ENCODE results near the gene BCL3.

Gene BCL3

GRCh38 chr19:44749292-44749691 lies 784 bp downstream of the BCL3 start:
- peak overlapping the region; percentile 90 for H3K4me3 ChIP-seq (ENCODE audit: low read depth, low read length)
- no peak for TF ChIP-seq CTCF (IDR thresholded peaks at IDR 0.05; ENCODE audit: low read depth, low read length)

DNA sequence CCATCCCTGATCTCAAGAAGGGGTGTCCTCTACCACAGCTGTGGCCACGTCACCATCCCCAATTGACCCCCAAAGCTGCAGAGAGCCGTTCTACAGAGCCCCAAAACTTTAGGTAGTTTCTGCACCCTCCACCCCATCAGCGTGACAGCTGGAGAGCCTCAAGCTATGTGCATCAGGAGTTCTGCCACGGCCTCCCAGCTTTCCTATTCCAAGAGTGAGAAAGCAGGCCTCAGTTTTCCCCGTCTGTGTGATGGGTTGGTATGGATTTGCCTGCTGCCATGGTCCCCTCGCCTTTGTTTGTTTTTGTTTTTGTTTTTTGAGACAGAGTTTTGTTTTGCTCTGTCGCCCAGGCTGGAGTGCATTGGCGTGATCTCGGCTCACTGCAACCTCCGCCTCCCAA lies 1.5 kb downstream of the BCL3 start:
- peak overlapping the region; percentile 90 for H3K4me3 ChIP-seq (ENCODE audit: low read depth, low read length)
- no peak for TF ChIP-seq CTCF (IDR thresholded peaks at IDR 0.05; ENCODE audit: low read depth, low read length)

GRCh38 chr19:44752123-44752815 lies 3.8 kb downstream of the BCL3 start:
- H3K4me3 ChIP-seq (ENCODE audit: low read depth, low read length): no peak overlapping the region; the same call in 1 of the 2 replicates
- TF ChIP-seq CTCF (IDR thresholded peaks at IDR 0.05; ENCODE audit: low read depth, low read length): no peak

- no peak for TF ChIP-seq CTCF (IDR thresholded peaks at IDR 0.05; ENCODE audit: low read depth, low read length)
- peak overlapping the region; percentile 55 for H3K4me3 ChIP-seq (ENCODE audit: low read depth, low read length)
Measured at GRCh38 chr19:44752816-44753625, 4.5 kb downstream of the BCL3 start.

- peak overlapping the region; percentile 55 for H3K4me3 ChIP-seq (ENCODE audit: low read depth, low read length)
- TF ChIP-seq CTCF (IDR thresholded peaks at IDR 0.05; ENCODE audit: low read depth, low read length): no peak
Measured at GRCh38 chr19:44753626-44753931, 5.1 kb downstream of the BCL3 start.

GRCh38 chr19:44753932-44754749 lies 5.6 kb downstream of the BCL3 start:
- no peak for TF ChIP-seq CTCF (IDR thresholded peaks at IDR 0.05; ENCODE audit: low read depth, low read length)
- H3K4me3 ChIP-seq (ENCODE audit: low read depth, low read length): peak overlapping the region; percentile 55

DNA sequence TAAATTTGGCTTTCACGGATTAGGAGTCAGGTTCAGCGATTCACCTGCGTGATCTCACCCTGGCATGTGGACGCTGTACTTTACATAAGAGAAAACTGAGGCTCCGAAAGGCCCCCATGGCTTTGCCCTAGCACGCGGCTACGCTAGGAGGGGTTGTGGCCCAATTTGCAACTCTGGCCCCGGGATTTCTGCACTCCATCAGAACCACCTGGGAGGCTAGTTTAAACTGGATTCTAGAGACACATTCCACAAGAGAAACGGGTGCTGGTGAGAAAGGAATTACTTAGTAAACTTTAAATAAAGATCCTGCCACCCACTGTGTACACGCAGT lies 6.2 kb downstream of the BCL3 start:
- TF ChIP-seq CTCF (IDR thresholded peaks at IDR 0.05; ENCODE audit: low read depth, low read length): no peak
- peak overlapping the region; percentile 27 for H3K4me3 ChIP-seq (ENCODE audit: low read depth, low read length)

Data from WI38 (cell line).